HUES48 (cell line): ENCODE measurements around the gene CD99.

Experiments used
- H3K27ac ChIP-seq: one replicate; pipeline ENCODE4 v1.7.0; 2013; ENCODE audit warnings: low read depth, low read length, inconsistent platforms
- H3K27me3 ChIP-seq: 2 replicates; pipeline ENCODE4 v1.6.1; 2013; ENCODE audit warnings: mild to moderate bottlenecking, low read length; ENCODE audit not compliant: control insufficient read depth, insufficient read depth
- H3K36me3 ChIP-seq: 2 replicates; pipeline ENCODE4 v1.6.1; 2013; ENCODE audit warnings: low read length; ENCODE audit not compliant: control insufficient read depth, insufficient read depth
- H3K4me1 ChIP-seq: 2 replicates; pipeline ENCODE4 v1.6.1; 2013; ENCODE audit warnings: mild to moderate bottlenecking, low read length; ENCODE audit not compliant: control insufficient read depth, insufficient read depth
- H3K4me3 ChIP-seq: 2 replicates; pipeline ENCODE4 v1.5.1; 2013; ENCODE audit warnings: mild to moderate bottlenecking, low read depth, low read length
- H3K9ac ChIP-seq: 2 replicates; pipeline ENCODE4 v1.6.1; 2013; ENCODE audit warnings: mild to moderate bottlenecking, low read depth, low read length, moderate library complexity
- H3K9me3 ChIP-seq: 2 replicates; pipeline ENCODE4 v1.6.1; 2013; ENCODE audit warnings: low read length; ENCODE audit not compliant: control insufficient read depth, insufficient read depth

CD99 gene

DNA sequence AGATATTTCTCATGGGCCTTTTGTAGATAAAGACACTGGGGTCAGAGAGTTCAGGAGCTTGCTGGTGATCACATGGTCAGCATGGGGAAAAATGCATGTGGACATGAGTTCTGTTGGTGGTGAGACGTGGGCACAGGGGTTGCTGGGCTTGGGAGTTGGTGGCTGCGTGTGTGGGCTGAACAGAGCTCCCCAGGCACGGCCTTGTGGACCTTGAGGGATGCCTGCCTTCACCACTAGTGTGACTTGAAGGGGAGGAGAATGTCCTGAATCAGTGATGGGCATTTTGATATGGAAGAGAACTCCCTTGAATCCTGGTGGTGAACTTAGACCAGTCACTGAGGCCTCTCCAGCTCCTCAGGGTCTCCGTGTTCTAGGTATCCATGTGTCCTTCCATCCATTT, 8.9 kb downstream of the CD99 start:
- no peaks in the 10 kb centered on the region for H3K36me3 ChIP-seq
- peaks cover 9% of the 10 kb centered on the region for H3K4me1 ChIP-seq
- H3K9ac ChIP-seq = no peak overlapping the region
- peaks cover 8% of the 10 kb centered on the region; the same call in 1 of the 2 replicates for H3K27me3 ChIP-seq
- H3K27ac ChIP-seq = no peak overlapping the region
- no peaks in the 10 kb centered on the region for H3K9me3 ChIP-seq
- H3K4me3 ChIP-seq = no peak overlapping the region

DNA sequence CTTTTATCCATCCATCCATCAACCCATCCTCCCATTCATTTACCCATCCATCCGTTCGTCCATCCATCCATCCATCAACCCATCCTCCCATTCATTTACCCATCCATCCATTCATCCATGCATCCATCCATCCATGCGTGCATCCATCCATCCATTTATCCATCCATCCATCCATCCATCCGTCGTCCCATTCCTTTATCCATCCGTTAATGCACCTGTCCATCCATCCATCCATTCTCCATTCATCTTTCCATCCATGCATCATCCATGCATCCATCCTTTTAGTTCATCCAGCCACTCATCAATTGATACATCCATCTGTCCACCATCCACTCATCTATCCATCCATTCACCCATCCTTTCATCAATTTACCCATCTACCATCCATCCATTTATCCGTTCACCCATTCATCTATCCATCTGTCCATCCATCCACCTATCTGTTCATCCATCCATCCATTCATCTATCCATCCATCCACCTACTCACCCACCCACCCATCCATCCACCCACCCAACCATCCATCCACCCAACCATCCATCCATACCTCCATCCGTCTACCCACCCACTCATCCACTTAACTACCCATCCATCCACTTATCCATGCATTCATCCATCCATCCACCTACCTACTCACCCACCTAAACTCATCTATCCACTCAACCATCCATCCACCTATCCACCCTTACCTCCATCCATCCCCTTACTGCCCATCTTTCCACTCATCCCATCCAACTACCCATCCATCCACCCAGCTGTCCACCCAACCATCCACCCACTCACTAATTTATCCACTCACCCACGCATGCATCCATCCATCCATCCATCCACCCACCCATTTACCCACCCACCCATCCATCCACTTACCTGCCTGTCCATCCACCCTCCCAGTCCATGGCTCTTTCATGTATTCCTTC, 9.6 kb downstream of the CD99 start:
- Histone ChIP-seq H3K9ac (no peak overlapping the region), H3K9me3 (no peaks in the 10 kb centered on the region), H3K4me1 (peaks cover 9% of the 10 kb centered on the region), H3K4me3 (no peak overlapping the region), H3K36me3 (no peaks in the 10 kb centered on the region), H3K27ac (no peak overlapping the region), H3K27me3 (peaks cover 8% of the 10 kb centered on the region; the same call in 1 of the 2 replicates)

DNA sequence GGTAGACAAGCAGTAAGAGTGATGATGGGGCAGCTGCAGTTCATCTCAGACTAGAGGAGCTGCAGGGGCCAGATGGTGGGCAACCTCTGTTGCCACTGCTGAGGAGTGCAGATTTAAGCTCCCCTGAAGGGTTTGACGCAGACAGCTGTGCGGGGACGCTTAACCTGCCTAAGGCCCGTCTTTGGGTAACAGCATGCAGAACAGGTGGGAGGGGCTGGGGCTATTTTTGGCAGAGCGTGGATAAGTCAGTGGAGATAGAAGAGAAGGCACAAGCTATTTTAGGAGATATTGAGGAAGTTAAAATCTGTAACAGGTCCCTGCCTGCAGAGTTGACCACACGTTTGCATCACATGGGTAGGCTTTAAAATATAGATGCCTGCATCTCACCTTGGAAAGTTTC, 10.5 kb downstream of the CD99 start:
- Histone ChIP-seq H3K36me3 (no peaks in the 10 kb centered on the region), H3K4me1 (peaks cover 9% of the 10 kb centered on the region), H3K4me3 (no peak overlapping the region), H3K9me3 (no peaks in the 10 kb centered on the region), H3K27ac (no peak overlapping the region), H3K27me3 (peaks cover 8% of the 10 kb centered on the region; the same call in 1 of the 2 replicates), H3K9ac (no peak overlapping the region)

DNA sequence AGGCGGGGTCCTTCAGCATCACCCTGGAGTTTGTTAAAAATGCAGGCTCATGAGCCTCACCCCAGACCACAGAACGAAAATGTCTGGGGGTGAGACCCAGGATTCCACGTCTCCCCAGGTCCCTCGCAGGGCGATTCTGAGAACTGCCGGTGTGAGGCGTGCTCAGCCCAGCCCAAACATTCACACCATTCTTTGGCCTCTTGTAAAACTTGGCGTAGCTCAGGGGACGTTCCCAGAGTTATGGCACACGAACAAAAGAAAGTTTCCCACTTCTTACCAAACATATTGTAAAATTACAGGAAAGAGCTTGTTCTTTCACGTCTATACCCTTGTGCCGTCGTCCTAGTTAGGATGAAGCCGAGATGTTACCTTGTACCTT, 12.9 kb downstream of the CD99 start:
- no peaks in the 10 kb centered on the region for H3K36me3 ChIP-seq
- no peak overlapping the region for H3K27ac ChIP-seq

DNA sequence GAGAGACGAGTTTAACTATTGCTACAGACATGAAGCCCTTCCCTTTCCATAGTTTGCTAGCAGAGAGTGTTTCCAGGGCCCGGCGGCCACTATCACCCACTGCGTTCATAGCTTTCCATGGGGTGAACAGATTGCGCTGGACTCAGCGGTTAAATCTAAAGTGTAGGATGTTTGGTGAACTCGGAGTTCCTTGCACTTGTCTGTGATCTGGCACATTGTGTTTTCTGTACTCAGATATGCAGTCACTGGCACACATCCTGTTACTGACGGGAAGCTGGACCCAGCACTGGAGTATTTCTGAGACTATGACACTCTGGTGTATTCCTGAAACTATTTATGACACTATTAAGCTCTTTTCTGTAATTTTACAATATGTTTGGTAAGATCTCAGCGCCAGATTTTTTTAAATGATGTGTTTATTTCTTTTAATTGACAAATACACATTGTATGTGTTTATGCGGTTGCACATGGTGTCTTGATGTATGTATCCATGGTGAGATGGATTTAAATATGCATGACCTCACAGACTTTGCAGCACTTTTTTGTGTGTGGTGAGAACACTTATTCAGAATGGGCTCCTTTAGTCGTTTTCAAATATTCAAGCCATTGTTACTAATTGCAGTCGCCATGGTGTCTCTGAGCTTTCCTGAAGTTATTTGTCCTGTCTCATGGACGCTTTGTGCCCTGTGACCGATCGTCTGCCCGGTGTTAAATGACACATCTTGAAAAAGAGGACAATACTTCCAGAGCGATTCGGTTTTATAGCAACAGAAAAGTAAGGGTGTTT, 14.1 kb downstream of the CD99 start:
- Histone ChIP-seq H3K27ac (no peak overlapping the region), H3K4me1 (peaks cover 31% of the 10 kb centered on the region), H3K9me3 (no peaks in the 10 kb centered on the region), H3K9ac (no peak overlapping the region), H3K36me3 (no peaks in the 10 kb centered on the region), H3K4me3 (no peak overlapping the region), H3K27me3 (no peaks in the 10 kb centered on the region)

More for the DNA sequence above, 12.9 kb downstream of the CD99 start:
- no peak overlapping the region for H3K9ac ChIP-seq
- H3K4me1 ChIP-seq = peaks cover 19% of the 10 kb centered on the region
- no peaks in the 10 kb centered on the region for H3K9me3 ChIP-seq
- H3K4me3 ChIP-seq = no peak overlapping the region
- no peaks in the 10 kb centered on the region for H3K27me3 ChIP-seq

DNA sequence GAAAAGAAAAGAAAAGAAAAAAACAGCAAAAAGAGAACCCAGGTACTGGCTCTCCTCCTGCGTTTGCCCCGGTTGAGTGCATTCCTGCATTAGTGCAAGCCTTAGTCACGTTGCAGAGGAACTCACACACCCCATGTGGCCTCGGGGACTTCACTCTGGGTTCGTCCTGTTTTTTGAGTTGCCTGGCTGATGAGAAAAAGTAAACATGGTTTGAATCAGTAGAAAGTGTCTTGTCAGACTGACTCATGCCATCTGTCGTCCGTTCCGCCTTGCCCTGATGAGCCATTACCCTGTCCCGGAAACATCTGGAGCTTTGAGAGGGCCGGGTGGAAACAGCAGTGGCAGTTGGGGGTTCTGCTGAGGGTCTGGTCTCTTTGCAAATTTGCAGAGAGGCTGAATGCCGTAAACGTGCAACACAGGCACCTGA, 16.3 kb downstream of the CD99 start:
- peaks cover 36% of the 10 kb centered on the region for H3K4me1 ChIP-seq

DNA sequence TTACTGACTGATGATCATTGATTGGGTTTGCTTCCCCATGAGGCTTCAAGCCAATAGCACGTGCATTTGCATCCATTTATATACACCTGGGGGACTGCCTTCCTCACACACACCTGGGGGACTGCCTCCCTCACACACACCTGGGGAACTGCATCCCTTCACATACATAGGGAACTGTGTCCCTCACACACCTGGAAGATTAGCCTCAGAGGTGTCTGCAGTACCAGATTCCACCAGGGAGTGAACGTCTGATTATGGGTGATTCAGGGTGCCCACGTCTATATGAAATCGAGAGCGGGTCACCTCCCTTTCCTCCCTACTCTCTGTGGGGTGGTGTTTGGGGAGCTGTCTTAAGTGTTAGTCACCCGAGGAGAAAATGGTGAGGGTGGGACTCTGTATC, 16.9 kb downstream of the CD99 start:
- H3K36me3 ChIP-seq = no peaks in the 10 kb centered on the region

More for the DNA sequence above, 16.3 kb downstream of the CD99 start:
- Histone ChIP-seq H3K9me3 (no peaks in the 10 kb centered on the region), H3K27me3 (no peaks in the 10 kb centered on the region), H3K27ac (peak overlapping the region; percentile 87), H3K9ac (no peak overlapping the region), H3K4me3 (no peak overlapping the region), H3K36me3 (no peaks in the 10 kb centered on the region)

DNA sequence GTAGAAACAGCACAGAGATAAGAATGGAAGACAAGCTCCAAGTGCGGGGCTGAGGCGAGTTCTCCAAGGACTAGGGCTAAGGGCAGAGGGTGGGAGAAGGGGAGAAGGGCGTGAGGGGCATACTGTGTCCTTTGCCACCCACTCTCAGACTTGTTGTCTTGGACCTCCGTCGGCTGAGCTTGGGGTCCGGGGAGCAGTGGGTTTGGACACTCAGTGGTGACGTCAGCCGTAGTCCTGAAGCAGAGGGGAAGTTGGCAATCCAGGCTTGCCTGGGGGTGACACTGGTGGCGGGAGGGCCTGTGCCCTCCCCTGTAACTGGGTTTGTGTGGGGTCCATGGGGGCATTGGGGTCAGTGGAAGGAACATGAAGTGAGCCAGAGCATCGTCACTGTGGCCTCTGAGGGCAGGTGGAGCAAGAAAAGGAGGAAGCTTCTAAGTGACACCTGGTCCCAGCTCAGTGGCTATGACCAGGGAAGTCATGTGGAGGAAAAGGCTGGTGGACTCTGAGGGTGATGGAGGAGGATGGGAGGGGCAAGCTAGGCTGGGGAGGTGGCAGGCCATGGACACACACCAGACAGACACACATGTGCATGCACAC, 17.6 kb downstream of the CD99 start:
- Histone ChIP-seq H3K9me3 (no peaks in the 10 kb centered on the region), H3K36me3 (no peaks in the 10 kb centered on the region), H3K9ac (no peak overlapping the region), H3K27ac (peak overlapping the region; percentile 18), H3K4me1 (peaks cover 32% of the 10 kb centered on the region), H3K27me3 (no peaks in the 10 kb centered on the region), H3K4me3 (no peak overlapping the region)

More for the DNA sequence above, 16.9 kb downstream of the CD99 start:
- no peak overlapping the region for H3K4me3 ChIP-seq
- H3K9me3 ChIP-seq = no peaks in the 10 kb centered on the region
- no peaks in the 10 kb centered on the region for H3K27me3 ChIP-seq
- H3K9ac ChIP-seq = no peak overlapping the region
- peak overlapping the region; percentile 87 for H3K27ac ChIP-seq
- H3K4me1 ChIP-seq = peaks cover 36% of the 10 kb centered on the region

DNA sequence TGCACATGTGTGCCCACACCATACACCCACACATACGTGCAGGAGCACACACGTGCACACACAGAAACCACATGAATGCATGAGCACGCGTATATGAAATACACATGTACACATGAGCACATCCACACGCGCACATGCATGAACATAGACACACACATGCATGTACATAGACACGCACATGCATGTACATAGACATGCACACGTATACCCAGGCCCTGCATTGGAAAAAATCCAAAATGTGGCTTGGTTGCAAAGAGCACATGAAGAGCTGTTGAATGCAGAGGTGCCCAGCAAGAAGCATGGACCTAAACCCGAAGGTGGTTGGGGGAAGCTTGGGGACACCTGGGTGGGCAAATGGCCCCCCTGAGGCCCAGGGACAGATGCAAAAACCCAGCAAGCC, 18.5 kb downstream of the CD99 start:
- no peaks in the 10 kb centered on the region for H3K27me3 ChIP-seq
- H3K27ac ChIP-seq = peak overlapping the region; percentile 77
- H3K9ac ChIP-seq = no peak overlapping the region
- peaks cover 27% of the 10 kb centered on the region for H3K4me1 ChIP-seq
- H3K9me3 ChIP-seq = no peaks in the 10 kb centered on the region
- H3K4me3 ChIP-seq = no peak overlapping the region
- no peaks in the 10 kb centered on the region for H3K36me3 ChIP-seq

DNA sequence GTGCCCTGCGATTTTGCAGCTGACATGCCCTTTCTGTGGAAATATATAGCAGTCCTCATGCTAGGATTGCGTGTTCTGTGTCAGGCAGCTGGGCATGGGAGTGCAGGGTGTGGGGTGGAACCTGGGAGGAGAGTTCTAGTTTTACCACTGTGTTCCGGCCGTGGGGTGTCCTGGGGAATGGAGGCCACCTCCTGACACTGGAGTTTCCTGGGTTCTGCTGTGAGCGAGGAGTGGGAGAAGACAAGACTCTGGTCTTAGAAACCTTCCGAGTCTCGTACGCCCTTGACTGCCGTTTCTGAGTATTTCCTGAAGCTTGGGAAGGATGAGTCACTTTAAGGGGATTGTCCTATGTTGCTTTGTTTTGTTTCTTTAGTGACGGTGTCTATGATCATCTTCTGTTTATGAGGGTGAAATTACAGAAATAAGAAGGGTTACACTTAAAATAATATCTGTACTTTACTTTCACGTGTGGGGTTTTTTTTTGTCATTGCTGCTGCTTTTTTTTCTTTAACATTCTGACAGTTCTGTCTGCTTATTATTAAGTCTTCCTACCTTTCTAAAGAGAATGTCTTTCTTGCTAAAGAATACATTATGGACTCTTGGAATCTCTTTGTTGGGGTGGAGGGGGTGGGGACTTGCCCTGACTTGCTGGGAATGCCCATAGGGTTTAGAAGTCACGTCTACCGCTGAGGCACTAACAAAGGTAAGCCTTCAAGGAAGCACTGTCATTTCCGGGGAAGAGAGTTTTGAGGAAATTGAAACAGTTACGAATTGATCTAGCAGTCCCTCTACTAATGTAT, 19.1 kb downstream of the CD99 start:
- Histone ChIP-seq H3K9me3 (no peaks in the 10 kb centered on the region), H3K36me3 (no peaks in the 10 kb centered on the region), H3K9ac (no peak overlapping the region; the same call in 1 of the 2 replicates), H3K4me1 (peaks cover 27% of the 10 kb centered on the region), H3K27me3 (no peaks in the 10 kb centered on the region), H3K27ac (peak overlapping the region; percentile 77), H3K4me3 (no peak overlapping the region)
